Left renal cortex interstitium (tissue), 4 donors: ENCODE measurements around the gene GPX7. TPM values are rescaled to one million over a fixed set of nuclear protein-coding genes. Genes with fewer than 3 reads are reported as not detected.
A peak's percentile ranks its signal among the peaks of the same experiment; 100 is the strongest.
"Not testable (repeated sequence)": the region's sequence is repeated elsewhere in the genome, so short reads cannot be mapped to it uniquely, and the experiment has no call there.

Experiments used
- DNase-seq, 4 donors: peaks; one replicate each; pipeline ENCODE4 v3.0.0-alpha.2; 2013; ENCODE audit warnings: low read depth in 4 of 4, low spot score in 2 of 4, missing footprints in 1 of 4
- polyA plus RNA-seq, 4 donors: library from polyadenylated mRNA; unstranded; fragments of 120-200 nt; gene quantifications; one replicate each; pipeline ENCODE4 v1.2.1, GENCODE V29; 2013; ENCODE audit not compliant: insufficient read length in 4 of 4

GPX7 gene
- 100 to 1,000 TPM in 1 of 4 donors, 10 to 100 TPM in 3; 68.8 to 102 (median 71.7) TPM for polyA plus RNA-seq

GRCh38 chr1:52601991-52602855 is at the start of gene GPX7:
Gene GPX7 (plus strand): TSS chr1:52602371. CDS start chr1:52602410, 39 bp downstream.
- no peak for DNase-seq

- DNase-seq: peak; percentile 68 to 89 (median 76)
Observed at GRCh38 chr1:52552505-52553361, 49.4 kb upstream of the GPX7 start, which contains the start of gene TUT4. Gene TUT4 (minus strand): TSS chr1:52553092. CDS start chr1:52526280, 26,812 bp downstream.

GRCh38 chr1:52553362-52554266 is 48.6 kb upstream of the GPX7 start:
- peak; percentile 58 to 77 (median 69) for DNase-seq

GRCh38 chr1:52554267-52554640 is 47.9 kb upstream of the GPX7 start:
- DNase-seq: no peak

- DNase-seq: no peak
Observed at GRCh38 chr1:52554756-52555155, 47.4 kb upstream of the GPX7 start.

- DNase-seq: no peak
Observed at GRCh38 chr1:52556641-52557360, 45.4 kb upstream of the GPX7 start.

GRCh38 chr1:52558941-52559340 is 43.2 kb upstream of the GPX7 start:
- DNase-seq: no peak

GRCh38 chr1:52559875-52560274 is 42.3 kb upstream of the GPX7 start:
- DNase-seq: no peak

- no peak for DNase-seq
Observed at GRCh38 chr1:52562766-52563165, 39.4 kb upstream of the GPX7 start.

- DNase-seq: no peak
Observed at GRCh38 chr1:52567943-52568342, 34.2 kb upstream of the GPX7 start.

GRCh38 chr1:52569449-52570210 is 32.5 kb upstream of the GPX7 start:
- no peak for DNase-seq

- DNase-seq: no peak
Observed at GRCh38 chr1:52571783-52572182, 30.4 kb upstream of the GPX7 start.

GRCh38 chr1:52572387-52572786 is 29.8 kb upstream of the GPX7 start:
- DNase-seq: no peak

- no peak for DNase-seq
Observed at GRCh38 chr1:52574594-52574993, 27.6 kb upstream of the GPX7 start.

- DNase-seq: no peak
Observed at GRCh38 chr1:52576074-52576473, 26.1 kb upstream of the GPX7 start.

GRCh38 chr1:52578066-52578465 is 24.1 kb upstream of the GPX7 start:
- DNase-seq: not testable (repeated sequence)

- DNase-seq: no peak
Observed at GRCh38 chr1:52579415-52579814, 22.8 kb upstream of the GPX7 start.

GRCh38 chr1:52580283-52580682 is 21.9 kb upstream of the GPX7 start:
- DNase-seq: no peak

- DNase-seq: no peak
Observed at GRCh38 chr1:52582116-52582696, 20.0 kb upstream of the GPX7 start.
